DOHH2 (cell line): ENCODE measurements around the gene DRGX.

Experiments used
- EZH2phosphoT487 ChIP-seq: fragments of 200-600 bp; sonication (generic); IDR thresholded peaks from 2 replicates; pipeline ENCODE4 v1.6.1; 2017; ENCODE audit warnings: borderline replicate concordance, mild to moderate bottlenecking, antibody characterized with exemption, low read length, moderate library complexity, mixed read lengths
- TF ChIP-seq, protein P1 (sequence below): fragments of 200-600 bp; sonication (generic); IDR thresholded peaks from one replicate; pipeline ENCODE4 v1.5.1; 2014; ENCODE audit warnings: antibody characterized with exemption, mild to moderate bottlenecking, low read depth, low read length; ENCODE audit not compliant: poor library complexity, severe bottlenecking

DNA sequence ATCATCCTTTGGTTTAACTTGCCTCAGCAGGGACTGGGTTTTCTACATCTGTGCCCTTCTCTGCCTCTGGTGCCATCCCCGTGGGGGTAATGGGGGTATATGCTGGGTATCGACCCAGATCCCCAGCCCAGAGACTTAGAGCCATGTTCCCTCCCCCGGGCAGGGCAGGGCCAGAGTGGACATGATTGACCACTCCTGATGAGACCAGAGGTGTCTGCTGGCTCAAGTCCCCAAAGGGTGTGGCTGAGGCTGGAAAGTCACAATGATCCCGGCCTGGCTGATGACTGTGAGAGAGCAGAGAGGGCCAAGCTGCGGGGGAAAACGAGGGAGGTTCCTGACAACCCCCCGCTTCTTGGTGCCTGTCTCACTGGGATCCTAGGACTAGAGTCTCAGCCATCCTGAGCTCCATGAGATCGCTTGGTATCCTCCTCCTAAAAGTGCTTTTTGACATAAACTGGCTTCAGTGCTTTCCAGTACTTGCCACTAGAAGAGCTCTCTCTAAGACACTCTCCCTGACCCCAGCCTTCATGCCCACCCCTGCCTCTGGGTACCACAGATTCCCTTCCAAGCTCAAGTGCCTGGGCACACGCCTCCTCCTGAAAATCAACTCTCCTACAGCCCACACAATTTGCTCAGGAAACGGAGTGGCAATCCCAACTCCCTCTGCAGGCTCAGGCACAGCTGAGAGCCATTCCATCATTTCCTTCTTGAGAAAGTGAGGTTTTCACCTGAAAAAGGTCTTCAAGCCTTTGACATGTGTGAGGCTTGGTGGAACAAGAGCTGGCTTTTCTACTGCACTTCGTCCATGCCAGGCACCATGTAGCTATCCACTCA lies 33.9 kb downstream of the DRGX start:
- TF ChIP-seq, protein P1, sequence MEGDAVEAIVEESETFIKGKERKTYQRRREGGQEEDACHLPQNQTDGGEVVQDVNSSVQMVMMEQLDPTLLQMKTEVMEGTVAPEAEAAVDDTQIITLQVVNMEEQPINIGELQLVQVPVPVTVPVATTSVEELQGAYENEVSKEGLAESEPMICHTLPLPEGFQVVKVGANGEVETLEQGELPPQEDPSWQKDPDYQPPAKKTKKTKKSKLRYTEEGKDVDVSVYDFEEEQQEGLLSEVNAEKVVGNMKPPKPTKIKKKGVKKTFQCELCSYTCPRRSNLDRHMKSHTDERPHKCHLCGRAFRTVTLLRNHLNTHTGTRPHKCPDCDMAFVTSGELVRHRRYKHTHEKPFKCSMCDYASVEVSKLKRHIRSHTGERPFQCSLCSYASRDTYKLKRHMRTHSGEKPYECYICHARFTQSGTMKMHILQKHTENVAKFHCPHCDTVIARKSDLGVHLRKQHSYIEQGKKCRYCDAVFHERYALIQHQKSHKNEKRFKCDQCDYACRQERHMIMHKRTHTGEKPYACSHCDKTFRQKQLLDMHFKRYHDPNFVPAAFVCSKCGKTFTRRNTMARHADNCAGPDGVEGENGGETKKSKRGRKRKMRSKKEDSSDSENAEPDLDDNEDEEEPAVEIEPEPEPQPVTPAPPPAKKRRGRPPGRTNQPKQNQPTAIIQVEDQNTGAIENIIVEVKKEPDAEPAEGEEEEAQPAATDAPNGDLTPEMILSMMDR, result no peak
- no peak for TF ChIP-seq EZH2phosphoT487
